ENCODE data around the gene CCNG2. TPM values are rescaled to one million over a fixed set of nuclear protein-coding genes. Genes with fewer than 3 reads are reported as not detected.

The CCNG2 gene
- total RNA-seq, 1 experiment from 2014 or later: 10.6 TPM

GRCh38 chr4:77197361-77197760 is 40.4 kb downstream of the CCNG2 start:
- Histone ChIP-seq H3K4ac (ENCODE audit: low read depth, low read length) (no peak overlapping the region), H2BK15ac (ENCODE audit: low read depth, low read length) (no peak overlapping the region), H3K27ac (ENCODE audit: insufficient read length, low read depth, low read length) (no peak overlapping the region), H4K5ac (ENCODE audit: insufficient read length, low read depth, low read length) (no peak overlapping the region), H4K20me1 (ENCODE audit: control insufficient read depth, insufficient read depth, insufficient read length) (no peaks in the 10 kb centered on the region), H3K14ac (ENCODE audit: insufficient read depth, low read length) (no peak overlapping the region), H3K18ac (ENCODE audit: insufficient read length, low read depth, low read length) (no peak overlapping the region), H3K23ac (ENCODE audit: insufficient read length, low read depth, low read length) (no peak overlapping the region), H2AFZ (ENCODE audit: low read length) (no peak overlapping the region), H3K9ac (ENCODE audit: extremely low read depth, insufficient read length, low read length) (no peak overlapping the region), H3T11ph (ENCODE audit: low read length) (no peak overlapping the region), H3K56ac (ENCODE audit: insufficient read length, low read depth, low read length) (no peak overlapping the region), H2BK12ac (ENCODE audit: insufficient read length, low read depth, low read length) (no peak overlapping the region), H2BK5ac (ENCODE audit: insufficient read length, low read length) (no peak overlapping the region), H4K8ac (replicated peaks; ENCODE audit: insufficient read length, low read depth, low read length) (no peak overlapping the region), H3K4me1 (ENCODE audit: insufficient read depth, low read length) (no peaks in the 10 kb centered on the region), H2AK5ac (ENCODE audit: insufficient read length, low read length) (no peak overlapping the region), H2BK20ac (ENCODE audit: low read depth, low read length, poor library complexity, severe bottlenecking) (no peak overlapping the region), H2BK120ac (ENCODE audit: low read depth, low read length, poor library complexity, severe bottlenecking) (no peak overlapping the region), H3K79me2 (ENCODE audit: insufficient read depth, low read length) (no peaks in the 10 kb centered on the region), H3K23me2 (ENCODE audit: insufficient read length, low read depth, low read length, poor library complexity, severe bottlenecking) (no peaks in the 10 kb centered on the region), H3K27me3 (ENCODE audit: insufficient read depth, low read length) (peaks cover 6% of the 10 kb centered on the region; the same call in 1 of the 2 replicates), H3K9me3 (ENCODE audit: control insufficient read depth, low read depth, low read length) (no peaks in the 10 kb centered on the region), H4K91ac (ENCODE audit: insufficient read length, low read depth, low read length) (no peak overlapping the region), H3K4me2 (ENCODE audit: insufficient read depth, insufficient read length, low read length) (no peak overlapping the region), H3K79me1 (ENCODE audit: insufficient read depth, low read depth, low read length, poor library complexity, severe bottlenecking) (no peaks in the 10 kb centered on the region)
- DNase-seq: no peak
- no CpG with 5 or more reads among the region's 5 CpGs for WGBS (ENCODE audit: extremely low coverage, insufficient read length, low lambda C conversion rate)
- TF ChIP-seq CTCF (conservative IDR thresholded peaks at IDR 0.05): no peak
- Mint-ChIP-seq H3K4me1 (peaks cover 9 to 15% of the 10 kb centered on the region in 2 experiments), H3K27ac (no peak overlapping the region; a peak in 1 of 7 replicates), H3K9me3 (no peaks in the 10 kb centered on the region), H3K36me3 (ENCODE audit: insufficient read depth in 1 of 3, low read depth in 3 of 3) (no peaks in the 10 kb centered on the region), H3K27me3 (ENCODE audit: low read depth) (peaks cover 41% of the 10 kb centered on the region), H3K4me3 (no peak overlapping the region)

Data from H9 (cell line).